Osteocyte (in vitro differentiated cells): ENCODE data around the gene SUMO3. TPM values are rescaled to one million over a fixed set of nuclear protein-coding genes. Genes with fewer than 3 reads are reported as not detected.

ENCODE experiments used
- DNase-seq: peaks from one replicate; pipeline ENCODE4 v3.0.0; 2021; ENCODE audit warnings: mixed read lengths; ENCODE audit not compliant: unreplicated experiment; ENCODE audit errors: extremely low spot score
- H3K27ac Mint-ChIP-seq: one replicate; pipeline ENCODE4 v1.8.0; 2021; ENCODE audit warnings: mild to moderate bottlenecking, mixed read lengths; ENCODE audit not compliant: unreplicated experiment
- H3K27me3 Mint-ChIP-seq: one replicate; pipeline ENCODE4 v1.8.0; 2021; ENCODE audit warnings: mixed read lengths; ENCODE audit not compliant: unreplicated experiment
- H3K36me3 Mint-ChIP-seq: one replicate; pipeline ENCODE4 v1.8.0; 2021; ENCODE audit warnings: mixed read lengths; ENCODE audit not compliant: unreplicated experiment
- H3K4me1 Mint-ChIP-seq: one replicate; pipeline ENCODE4 v1.8.0; 2021; ENCODE audit warnings: mixed read lengths; ENCODE audit not compliant: unreplicated experiment
- H3K4me3 Mint-ChIP-seq: one replicate; pipeline ENCODE4 v1.8.0; 2021; ENCODE audit warnings: mild to moderate bottlenecking, moderate library complexity, mixed read lengths; ENCODE audit not compliant: unreplicated experiment
- H3K9me3 Mint-ChIP-seq: one replicate; pipeline ENCODE4 v1.8.0; 2021; ENCODE audit warnings: mixed read lengths; ENCODE audit not compliant: unreplicated experiment
- total RNA-seq: library from RNA; stranded (reverse); gene quantifications from 2 replicates; pipeline ENCODE4 v1.2.1, GENCODE V29; 2021
- TF ChIP-seq, protein P1 (sequence below): fragments of 200-600 bp; sonication (generic); IDR thresholded peaks from 2 replicates; pipeline ENCODE4 v1.5.0; 2021; ENCODE audit warnings: antibody characterized with exemption, mild to moderate bottlenecking, moderate library complexity

Gene SUMO3
- total RNA-seq, 1 donor from 2014 or later: 69.6 TPM

- H3K27ac Mint-ChIP-seq: peak overlapping the region; percentile 63
- H3K27me3 Mint-ChIP-seq: no peaks in the 10 kb centered on the region
- H3K9me3 Mint-ChIP-seq: peaks cover 3% of the 10 kb centered on the region
- H3K4me1 Mint-ChIP-seq: peaks cover 10% of the 10 kb centered on the region
- DNase-seq: no peak
- peaks cover 38% of the 10 kb centered on the region for H3K36me3 Mint-ChIP-seq
- no peak overlapping the region for H3K4me3 Mint-ChIP-seq
- TF ChIP-seq, protein P1, sequence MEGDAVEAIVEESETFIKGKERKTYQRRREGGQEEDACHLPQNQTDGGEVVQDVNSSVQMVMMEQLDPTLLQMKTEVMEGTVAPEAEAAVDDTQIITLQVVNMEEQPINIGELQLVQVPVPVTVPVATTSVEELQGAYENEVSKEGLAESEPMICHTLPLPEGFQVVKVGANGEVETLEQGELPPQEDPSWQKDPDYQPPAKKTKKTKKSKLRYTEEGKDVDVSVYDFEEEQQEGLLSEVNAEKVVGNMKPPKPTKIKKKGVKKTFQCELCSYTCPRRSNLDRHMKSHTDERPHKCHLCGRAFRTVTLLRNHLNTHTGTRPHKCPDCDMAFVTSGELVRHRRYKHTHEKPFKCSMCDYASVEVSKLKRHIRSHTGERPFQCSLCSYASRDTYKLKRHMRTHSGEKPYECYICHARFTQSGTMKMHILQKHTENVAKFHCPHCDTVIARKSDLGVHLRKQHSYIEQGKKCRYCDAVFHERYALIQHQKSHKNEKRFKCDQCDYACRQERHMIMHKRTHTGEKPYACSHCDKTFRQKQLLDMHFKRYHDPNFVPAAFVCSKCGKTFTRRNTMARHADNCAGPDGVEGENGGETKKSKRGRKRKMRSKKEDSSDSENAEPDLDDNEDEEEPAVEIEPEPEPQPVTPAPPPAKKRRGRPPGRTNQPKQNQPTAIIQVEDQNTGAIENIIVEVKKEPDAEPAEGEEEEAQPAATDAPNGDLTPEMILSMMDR: no peak
These were observed 37.7 kb downstream of the SUMO3 start for GRCh38 chr21:44780137-44780502.

DNA sequence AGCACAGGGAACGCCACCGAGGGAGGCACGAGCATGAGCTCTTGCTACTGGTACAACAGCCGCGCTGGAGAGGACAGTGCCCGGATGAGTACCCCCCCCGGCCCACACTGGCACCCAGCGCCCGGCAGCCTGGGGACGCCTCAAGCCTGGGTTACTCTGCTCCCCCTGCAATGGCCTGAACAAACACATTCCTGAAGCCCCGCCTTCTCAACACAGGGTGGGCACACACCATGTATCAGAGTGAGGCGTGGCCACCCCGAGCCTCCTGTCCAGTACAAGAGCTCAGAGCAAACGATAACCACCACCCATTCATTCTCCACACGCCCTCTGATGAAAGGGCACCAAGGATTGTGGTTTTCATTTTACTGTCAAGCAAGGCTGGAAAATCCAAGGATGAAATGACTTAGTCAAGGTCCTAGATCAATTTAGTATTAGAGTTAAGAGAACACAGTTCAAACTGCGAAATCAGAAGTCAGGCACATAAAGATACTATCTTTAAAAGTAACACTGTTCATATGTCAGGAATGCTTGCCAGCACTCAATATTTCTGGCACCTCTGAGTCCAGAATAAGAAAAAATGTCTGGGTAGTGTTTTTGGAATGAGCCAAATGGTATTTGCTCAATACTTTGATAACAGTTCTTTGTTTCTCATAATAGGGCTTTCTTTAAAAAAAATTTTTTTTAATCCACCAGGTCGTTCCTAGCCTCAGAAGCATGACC, 38.3 kb downstream of the SUMO3 start:
- TF ChIP-seq, protein P1: no peak
- Mint-ChIP-seq H3K4me3 (no peak overlapping the region), H3K4me1 (peaks cover 14% of the 10 kb centered on the region), H3K9me3 (peaks cover 3% of the 10 kb centered on the region), H3K36me3 (peaks cover 43% of the 10 kb centered on the region), H3K27ac (no peak overlapping the region), H3K27me3 (no peaks in the 10 kb centered on the region)
- no peak for DNase-seq

GRCh38 chr21:44778983-44779382, 38.9 kb downstream of the SUMO3 start:
- Mint-ChIP-seq H3K9me3 (peaks cover 3% of the 10 kb centered on the region), H3K4me1 (peaks cover 18% of the 10 kb centered on the region), H3K27ac (no peak overlapping the region), H3K27me3 (no peaks in the 10 kb centered on the region), H3K36me3 (peaks cover 46% of the 10 kb centered on the region), H3K4me3 (no peak overlapping the region)
- DNase-seq: no peak
- TF ChIP-seq, protein P1: no peak

GRCh38 chr21:44778499-44778911, 39.4 kb downstream of the SUMO3 start:
- H3K27me3 Mint-ChIP-seq: no peaks in the 10 kb centered on the region
- no peak overlapping the region for H3K4me3 Mint-ChIP-seq
- peaks cover 44% of the 10 kb centered on the region for H3K36me3 Mint-ChIP-seq
- DNase-seq: no peak
- no peak overlapping the region for H3K27ac Mint-ChIP-seq
- peaks cover 3% of the 10 kb centered on the region for H3K9me3 Mint-ChIP-seq
- TF ChIP-seq, protein P1: no peak
- peaks cover 23% of the 10 kb centered on the region for H3K4me1 Mint-ChIP-seq

DNA sequence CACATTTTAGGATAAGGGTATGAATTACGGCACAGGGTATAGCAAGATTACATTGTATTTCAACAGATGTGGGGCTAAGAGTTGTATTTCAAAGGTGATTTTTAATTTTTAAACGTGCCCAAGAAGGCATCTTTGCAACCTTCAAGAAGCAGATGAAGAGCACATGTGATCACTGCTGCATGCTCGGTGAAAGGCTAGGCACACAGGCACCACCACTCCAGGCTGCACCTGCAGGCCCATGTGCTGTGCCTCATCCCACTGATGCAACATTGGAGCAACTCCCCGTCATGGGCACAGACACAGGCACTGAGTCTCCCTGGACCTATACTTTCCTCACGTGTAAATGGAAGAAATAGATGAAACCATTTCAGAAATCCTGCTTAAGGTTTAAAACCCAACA, 39.8 kb downstream of the SUMO3 start:
- no peak overlapping the region for H3K27ac Mint-ChIP-seq
- TF ChIP-seq, protein P1: no peak
- peaks cover 3% of the 10 kb centered on the region for H3K9me3 Mint-ChIP-seq
- H3K27me3 Mint-ChIP-seq: no peaks in the 10 kb centered on the region
- H3K4me1 Mint-ChIP-seq: peaks cover 27% of the 10 kb centered on the region
- no peak overlapping the region for H3K4me3 Mint-ChIP-seq
- DNase-seq: no peak
- peaks cover 40% of the 10 kb centered on the region for H3K36me3 Mint-ChIP-seq
